ENCODE results near the gene SEMA7A. TPM values are rescaled to one million over a fixed set of nuclear protein-coding genes. Genes with fewer than 3 reads are reported as not detected.
"Not testable (repeated sequence)": the region's sequence is repeated elsewhere in the genome, so short reads cannot be mapped to it uniquely, and the experiment has no call there.

The SEMA7A gene
- polyA plus RNA-seq, 4 donors: 0.45 to 4.3 (median 1.6) TPM

GRCh38 chr15:74391582-74392450 lies 41.9 kb downstream of the SEMA7A start:
- Histone ChIP-seq H3K27me3 (ENCODE audit: control insufficient read depth in 3 of 3, insufficient read depth in 3 of 3, low read length in 3 of 3) (no peaks in the 10 kb centered on the region), H3K4me3 (ENCODE audit: low read depth in 1 of 3, low read length in 3 of 3) (no peak overlapping the region), H3K27ac (ENCODE audit: low read depth in 1 of 3, low read length in 2 of 3) (no peak overlapping the region), H3K4me1 (ENCODE audit: control insufficient read depth in 3 of 3, insufficient read depth in 2 of 3, low read depth in 1 of 3, low read length in 2 of 3) (peaks cover 0 to 9% (median 0%) of the 10 kb centered on the region in 3 donors), H3K9me3 (ENCODE audit: control insufficient read depth in 2 of 2, insufficient read depth in 1 of 2, low read depth in 1 of 2, low read length in 1 of 2) (peaks cover 0 to 3% of the 10 kb centered on the region in 2 donors), H3K36me3 (ENCODE audit: control insufficient read depth in 3 of 3, insufficient read depth in 2 of 3, low read depth in 1 of 3, low read length in 3 of 3) (no peaks in the 10 kb centered on the region)
- no peak for DNase-seq
- no peak for FAIRE-seq
- 70 to 77% (median 71%) methylated on average over 9 of the region's 9 CpGs for WGBS, 3 donors

GRCh38 chr15:74390647-74391288 lies 43.0 kb downstream of the SEMA7A start:
- no peak for DNase-seq
- no peak overlapping the region for H3K4me3 ChIP-seq (ENCODE audit: low read depth in 1 of 3, low read length in 3 of 3)
- H3K36me3 ChIP-seq (ENCODE audit: control insufficient read depth in 3 of 3, insufficient read depth in 2 of 3, low read depth in 1 of 3, low read length in 3 of 3): no peaks in the 10 kb centered on the region
- no peaks in the 10 kb centered on the region for H3K27me3 ChIP-seq (ENCODE audit: control insufficient read depth in 3 of 3, insufficient read depth in 3 of 3, low read length in 3 of 3)
- no peak for FAIRE-seq
- peaks cover 0 to 3% of the 10 kb centered on the region in 2 donors for H3K9me3 ChIP-seq (ENCODE audit: control insufficient read depth in 2 of 2, insufficient read depth in 1 of 2, low read depth in 1 of 2, low read length in 1 of 2)
- H3K27ac ChIP-seq (ENCODE audit: low read depth in 1 of 3, low read length in 2 of 3): no peak overlapping the region
- WGBS, 3 donors: 73 to 82% (median 76%) methylated on average over 12 of the region's 12 CpGs
- peaks cover 0 to 8% (median 0%) of the 10 kb centered on the region in 3 donors for H3K4me1 ChIP-seq (ENCODE audit: control insufficient read depth in 3 of 3, insufficient read depth in 2 of 3, low read depth in 1 of 3, low read length in 2 of 3)

- DNase-seq; H3K9me3 ChIP-seq (ENCODE audit: control insufficient read depth in 2 of 2, insufficient read depth in 1 of 2, low read depth in 1 of 2, low read length in 1 of 2); FAIRE-seq; H3K4me3 ChIP-seq (ENCODE audit: low read depth in 1 of 3, low read length in 3 of 3); H3K27me3 ChIP-seq (ENCODE audit: control insufficient read depth in 3 of 3, insufficient read depth in 3 of 3, low read length in 3 of 3); H3K36me3 ChIP-seq (ENCODE audit: control insufficient read depth in 3 of 3, insufficient read depth in 2 of 3, low read depth in 1 of 3, low read length in 3 of 3); H3K4me1 ChIP-seq (ENCODE audit: control insufficient read depth in 3 of 3, insufficient read depth in 2 of 3, low read depth in 1 of 3, low read length in 2 of 3); H3K27ac ChIP-seq (ENCODE audit: low read depth in 1 of 3, low read length in 2 of 3): not testable (repeated sequence)
- WGBS, 3 donors: 87 to 90% (median 87%) methylated on average over 11 of the region's 11 CpGs
These were observed 43.6 kb downstream of the SEMA7A start for GRCh38 chr15:74390049-74390646.

GRCh38 chr15:74389241-74390048 lies 44.3 kb downstream of the SEMA7A start:
- 51 to 67% (median 66%) methylated on average over 20 of the region's 20 CpGs for WGBS, 3 donors
- no peak overlapping the region for H3K4me3 ChIP-seq (ENCODE audit: low read depth in 1 of 3, low read length in 3 of 3)
- H3K36me3 ChIP-seq (ENCODE audit: control insufficient read depth in 3 of 3, insufficient read depth in 2 of 3, low read depth in 1 of 3, low read length in 3 of 3): no peaks in the 10 kb centered on the region
- FAIRE-seq (no peak), DNase-seq (peak in 1 of 2 donors; percentile 47)
- H3K27ac ChIP-seq (ENCODE audit: low read depth in 1 of 3, low read length in 2 of 3): no peak overlapping the region
- peaks cover 0 to 3% of the 10 kb centered on the region in 2 donors for H3K9me3 ChIP-seq (ENCODE audit: control insufficient read depth in 2 of 2, insufficient read depth in 1 of 2, low read depth in 1 of 2, low read length in 1 of 2)
- peaks cover 0 to 8% (median 3%) of the 10 kb centered on the region in 3 donors for H3K4me1 ChIP-seq (ENCODE audit: control insufficient read depth in 3 of 3, insufficient read depth in 2 of 3, low read depth in 1 of 3, low read length in 2 of 3)
- no peaks in the 10 kb centered on the region for H3K27me3 ChIP-seq (ENCODE audit: control insufficient read depth in 3 of 3, insufficient read depth in 3 of 3, low read length in 3 of 3)

GRCh38 chr15:74388363-74388951 lies 45.3 kb downstream of the SEMA7A start:
- 76 to 86% (median 82%) methylated on average over 10 of the region's 10 CpGs for WGBS, 3 donors
- no peak for FAIRE-seq

GRCh38 chr15:74387621-74388362 lies 46.0 kb downstream of the SEMA7A start:
- WGBS, 3 donors: 62 to 78% (median 71%) methylated on average over 10 of the region's 10 CpGs
- no peak overlapping the region for H3K27ac ChIP-seq (ENCODE audit: low read depth in 1 of 3, low read length in 2 of 3)

More at GRCh38 chr15:74388363-74388951, 45.3 kb downstream of the SEMA7A start:
- DNase-seq: no peak
- no peaks in the 10 kb centered on the region for H3K27me3 ChIP-seq (ENCODE audit: control insufficient read depth in 3 of 3, insufficient read depth in 3 of 3, low read length in 3 of 3)
- H3K4me1 ChIP-seq (ENCODE audit: control insufficient read depth in 3 of 3, insufficient read depth in 2 of 3, low read depth in 1 of 3, low read length in 2 of 3): peaks cover 0 to 8% (median 3%) of the 10 kb centered on the region in 3 donors
- H3K27ac ChIP-seq (ENCODE audit: low read depth in 1 of 3, low read length in 2 of 3): no peak overlapping the region
- H3K36me3 ChIP-seq (ENCODE audit: control insufficient read depth in 3 of 3, insufficient read depth in 2 of 3, low read depth in 1 of 3, low read length in 3 of 3): no peaks in the 10 kb centered on the region
- H3K4me3 ChIP-seq (ENCODE audit: low read depth in 1 of 3, low read length in 3 of 3): no peak overlapping the region
- peaks cover 0 to 3% of the 10 kb centered on the region in 2 donors for H3K9me3 ChIP-seq (ENCODE audit: control insufficient read depth in 2 of 2, insufficient read depth in 1 of 2, low read depth in 1 of 2, low read length in 1 of 2)

GRCh38 chr15:74387141-74387541 lies 46.6 kb downstream of the SEMA7A start:
- no peak for DNase-seq
- Histone ChIP-seq H3K4me3 (ENCODE audit: low read depth in 1 of 3, low read length in 3 of 3) (no peak overlapping the region), H3K9me3 (ENCODE audit: control insufficient read depth in 2 of 2, insufficient read depth in 1 of 2, low read depth in 1 of 2, low read length in 1 of 2) (peaks cover 0 to 3% of the 10 kb centered on the region in 2 donors), H3K36me3 (ENCODE audit: control insufficient read depth in 3 of 3, insufficient read depth in 2 of 3, low read depth in 1 of 3, low read length in 3 of 3) (no peaks in the 10 kb centered on the region), H3K27ac (ENCODE audit: low read depth in 1 of 3, low read length in 2 of 3) (no peak overlapping the region), H3K27me3 (ENCODE audit: control insufficient read depth in 3 of 3, insufficient read depth in 3 of 3, low read length in 3 of 3) (no peaks in the 10 kb centered on the region), H3K4me1 (ENCODE audit: control insufficient read depth in 3 of 3, insufficient read depth in 2 of 3, low read depth in 1 of 3, low read length in 2 of 3) (peaks cover 0 to 8% (median 3%) of the 10 kb centered on the region in 3 donors)
- WGBS, 3 donors: 62 to 86% (median 84%) methylated on average over 12 to 13 of the region's 13 CpGs
- FAIRE-seq: no peak

More at GRCh38 chr15:74387621-74388362, 46.0 kb downstream of the SEMA7A start:
- Histone ChIP-seq H3K9me3 (ENCODE audit: control insufficient read depth in 2 of 2, insufficient read depth in 1 of 2, low read depth in 1 of 2, low read length in 1 of 2) (peaks cover 0 to 3% of the 10 kb centered on the region in 2 donors), H3K36me3 (ENCODE audit: control insufficient read depth in 3 of 3, insufficient read depth in 2 of 3, low read depth in 1 of 3, low read length in 3 of 3) (no peaks in the 10 kb centered on the region), H3K4me1 (ENCODE audit: control insufficient read depth in 3 of 3, insufficient read depth in 2 of 3, low read depth in 1 of 3, low read length in 2 of 3) (peaks cover 0 to 8% (median 3%) of the 10 kb centered on the region in 3 donors), H3K27me3 (ENCODE audit: control insufficient read depth in 3 of 3, insufficient read depth in 3 of 3, low read length in 3 of 3) (no peaks in the 10 kb centered on the region), H3K4me3 (ENCODE audit: low read depth in 1 of 3, low read length in 3 of 3) (no peak overlapping the region)
- DNase-seq (no peak), FAIRE-seq (no peak)

All from small intestine (tissue), 7 donors.